HepG2 (cell line): ENCODE measurements around the gene LIMS2. TPM values are rescaled to one million over a fixed set of nuclear protein-coding genes. Genes with fewer than 3 reads are reported as not detected.
A peak's percentile ranks its signal among the peaks of the same experiment; 100 is the strongest.

ENCODE experiments used
- ATAC-seq: fragments of 200-7000 bp; cut with Tn5 transposase; 3 replicates; pipeline ENCODE4 v1.9.1; 2020; ENCODE audit warnings: mild to moderate bottlenecking, moderate library complexity
- BruUV-seq: library from RNA; stranded (reverse); fragments of 400-500 nt; replicated peaks from 2 replicates; lab custom pipeline; 2021; lab: Mats Ljungman, UMichigan
- CTCF ChIA-PET: fragments of 300-600 bp; formaldehyde crosslinking; extraction: SDS; loops from one replicate; lab custom pipeline; 2021; ENCODE audit warnings: low total read pairs, inconsistent platforms, low intra/inter-chr PET ratio; lab: Yijun Ruan, JAX
- POLR2A ChIA-PET: fragments of 350-600 bp; sonication (Branson Sonifier 250); formaldehyde crosslinking; loops from one replicate; lab custom pipeline; 2020; ENCODE audit warnings: antibody characterized with exemption, inconsistent platforms; lab: Yijun Ruan, JAX
- DNase-seq: peaks from one replicate; pipeline ENCODE4 v3.0.0-alpha.2; 2015; ENCODE audit warnings: low spot score
- FAIRE-seq: peaks from 3 replicates; lab custom pipeline; 2011; peaks lifted over from hg19 to GRCh38; lab: Jason Lieb, UNC
- H2AFZ ChIP-seq: one replicate; pipeline ENCODE4 v1.6.1; 2011; ENCODE audit warnings: low read length, inconsistent platforms
- H3K27ac ChIP-seq: fragments of 300-600 bp; 3 replicates; pipeline ENCODE4 v1.8.0; 2011; ENCODE audit warnings: mixed run types, mild to moderate bottlenecking, mixed read lengths, low read length, inconsistent platforms; ENCODE audit not compliant: insufficient read depth; ENCODE audit errors: extremely low read length
- H3K27me3 ChIP-seq, 2 experiments: fragments of 200-600 bp in 1 of 2; 2 replicates in 1 of 2; 3 replicates in 1 of 2; pipeline versions ENCODE4 v1.6.0 to v1.8.0; 2011; ENCODE audit warnings: low read length in 2 of 2, mild to moderate bottlenecking in 2 of 2, moderate library complexity in 2 of 2, inconsistent platforms in 1 of 2; ENCODE audit not compliant: insufficient read depth in 2 of 2, control insufficient read depth in 1 of 2
- H3K36me3 ChIP-seq, 2 experiments: fragments of 200-600 bp in 1 of 2; replicated peaks in 1 of 2; 2 replicates in 1 of 2; 3 replicates in 1 of 2; pipeline versions ENCODE4 v1.5.1 to v1.8.0; 2011; ENCODE audit warnings: low read length in 2 of 2, inconsistent platforms in 1 of 2; ENCODE audit not compliant: insufficient read depth in 2 of 2, control insufficient read depth in 1 of 2
- H3K4me1 ChIP-seq: 2 replicates; pipeline ENCODE4 v1.5.1; 2012; ENCODE audit warnings: low read length, inconsistent platforms; ENCODE audit not compliant: insufficient read depth
- H3K4me2 ChIP-seq: 2 replicates; pipeline ENCODE4 v1.6.0; 2011; ENCODE audit warnings: low read depth, low read length, inconsistent platforms
- H3K4me3 ChIP-seq, 3 experiments: fragments of 200-600 bp in 1 of 3; sonication (generic), shearing (Covaris generic) in 1 of 3; replicated peaks in 1 of 3; 2 replicates each; pipeline ENCODE4 v1.5.1; 2011 to 2016; ENCODE audit warnings: low read length in 3 of 3, inconsistent platforms in 2 of 3, low read depth in 2 of 3, mild to moderate bottlenecking in 2 of 3, control low read depth in 1 of 3, mixed read lengths in 1 of 3; ENCODE audit not compliant: insufficient read depth in 1 of 3
- H3K79me2 ChIP-seq: one replicate; pipeline ENCODE4 v1.6.1; 2011; ENCODE audit warnings: low read length, inconsistent platforms; ENCODE audit not compliant: insufficient read depth
- H3K9ac ChIP-seq: 2 replicates; pipeline ENCODE4 v1.6.0; 2011; ENCODE audit warnings: mild to moderate bottlenecking, low read depth, low read length, inconsistent platforms; ENCODE audit not compliant: insufficient read depth
- H3K9me3 ChIP-seq: 2 replicates; pipeline ENCODE4 v1.5.1; 2012; ENCODE audit warnings: mild to moderate bottlenecking, low read length
- H4K20me1 ChIP-seq: 2 replicates; pipeline ENCODE4 v1.6.0; 2011; ENCODE audit warnings: inconsistent platforms, mild to moderate bottlenecking, low read length, moderate library complexity; ENCODE audit not compliant: insufficient read depth
- CEBPB ChIP-seq: IDR thresholded peaks from 2 replicates; pipeline ENCODE4 v1.6.1; 2011; ENCODE audit warnings: low read depth, low read length, improper control_type of control experiment, borderline replicate concordance
- CEBPG ChIP-seq: IDR thresholded peaks from 2 replicates; pipeline ENCODE4 v1.6.1; 2016
- MTA1 ChIP-seq: sonication (generic); formaldehyde crosslinking; IDR thresholded peaks from 2 replicates; pipeline ENCODE4 v1.4.0; 2020; ENCODE audit warnings: missing genetic modification reagents, mild to moderate bottlenecking, borderline replicate concordance
- POLR2A ChIP-seq, 2 experiments: IDR thresholded peaks; 2 replicates each; pipeline ENCODE4 v1.6.1; 2011; ENCODE audit warnings: low read depth in 2 of 2, low read length in 2 of 2, mild to moderate bottlenecking in 1 of 2, moderate library complexity in 1 of 2; ENCODE audit not compliant: insufficient read depth in 1 of 2
- TSC22D2 ChIP-seq: sonication (generic); formaldehyde crosslinking; IDR thresholded peaks from 2 replicates; pipeline ENCODE4 v1.5.1; 2020; ENCODE audit warnings: missing genetic modification reagents, mild to moderate bottlenecking, borderline replicate concordance
- ZBTB21 ChIP-seq: sonication (generic); formaldehyde crosslinking; IDR thresholded peaks from 2 replicates; pipeline ENCODE4 v1.4.0; 2020; ENCODE audit warnings: missing genetic modification reagents
- WGBS: methylation state at CpG from one replicate; pipeline ENCODE4 v1.1.6; 2017; ENCODE audit warnings: low lambda C conversion rate; 5-methylcytosine and 5-hydroxymethylcytosine counted together
- in situ Hi-C: cut with HindIII; loops from 2 replicates; pipeline ENCODE4 v1.10.0; 2017; ENCODE audit warnings: low pct_unique_long_range_greater_than_20kb; ENCODE audit not compliant: extremely low pct_ligation_motif_present
- intact Hi-C: fragments of 100-400 bp; cut with micrococcal nuclease; formaldehyde crosslinking; loops from one replicate; pipeline ENCODE4 v1.10.0; 2022; ENCODE audit not compliant: unreplicated experiment
- polyA plus RNA-seq, 8 experiments: library from polyadenylated mRNA; depleted of rRNA in 3 of 8; stranded (reverse) in 7 of 8; unstranded in 1 of 8; fragments of >200 nt; fragmentation: Illumina TruSeq in 4 of 8; extraction: Trizol in 4 of 8; gene quantifications; 2 replicates each; pipeline versions ENCODE4 v1.2.1 to v1.2.3, GENCODE V29; 2011 to 2016; ENCODE audit warnings: low read depth in 4 of 8, missing spikeins in 1 of 8, mixed read lengths in 1 of 8; ENCODE audit not compliant: insufficient read depth in 1 of 8
- total RNA-seq, 5 experiments: library from RNA; depleted of rRNA; stranded (reverse); fragments of >200 nt; fragmentation: Illumina TruSeq; extraction: Trizol; gene quantifications; 2 replicates each; pipeline ENCODE4 v1.2.3, GENCODE V29; 2016; ENCODE audit warnings: low read depth in 1 of 5
- TF ChIP-seq, protein P1 (sequence below): sonication (generic); formaldehyde crosslinking; IDR thresholded peaks from 2 replicates; pipeline ENCODE4 v1.5.1; 2020; ENCODE audit warnings: missing genetic modification reagents, mild to moderate bottlenecking, borderline replicate concordance
- TF ChIP-seq, protein P2 (sequence below), 2 experiments: fragments of 450-650 bp in 1 of 2; sonication (generic) in 1 of 2; formaldehyde crosslinking; IDR thresholded peaks; 2 replicates each; pipeline versions ENCODE4 v1.5.0 to v1.8.0; 2020 to 2022; ENCODE audit warnings: mild to moderate bottlenecking in 1 of 2, missing genetic modification reagents in 1 of 2
- TF ChIP-seq, protein P3 (sequence below): sonication (generic); formaldehyde crosslinking; IDR thresholded peaks from 2 replicates; pipeline ENCODE4 v1.4.0; 2020; ENCODE audit warnings: missing genetic modification reagents, borderline replicate concordance

LIMS2 gene
- total and polyA plus RNA-seq, 2 of the 13 experiments (the other 11 are each of a cell fraction or from before 2014, with no cell fraction given) = 1.0 to 1.9 TPM

DNA sequence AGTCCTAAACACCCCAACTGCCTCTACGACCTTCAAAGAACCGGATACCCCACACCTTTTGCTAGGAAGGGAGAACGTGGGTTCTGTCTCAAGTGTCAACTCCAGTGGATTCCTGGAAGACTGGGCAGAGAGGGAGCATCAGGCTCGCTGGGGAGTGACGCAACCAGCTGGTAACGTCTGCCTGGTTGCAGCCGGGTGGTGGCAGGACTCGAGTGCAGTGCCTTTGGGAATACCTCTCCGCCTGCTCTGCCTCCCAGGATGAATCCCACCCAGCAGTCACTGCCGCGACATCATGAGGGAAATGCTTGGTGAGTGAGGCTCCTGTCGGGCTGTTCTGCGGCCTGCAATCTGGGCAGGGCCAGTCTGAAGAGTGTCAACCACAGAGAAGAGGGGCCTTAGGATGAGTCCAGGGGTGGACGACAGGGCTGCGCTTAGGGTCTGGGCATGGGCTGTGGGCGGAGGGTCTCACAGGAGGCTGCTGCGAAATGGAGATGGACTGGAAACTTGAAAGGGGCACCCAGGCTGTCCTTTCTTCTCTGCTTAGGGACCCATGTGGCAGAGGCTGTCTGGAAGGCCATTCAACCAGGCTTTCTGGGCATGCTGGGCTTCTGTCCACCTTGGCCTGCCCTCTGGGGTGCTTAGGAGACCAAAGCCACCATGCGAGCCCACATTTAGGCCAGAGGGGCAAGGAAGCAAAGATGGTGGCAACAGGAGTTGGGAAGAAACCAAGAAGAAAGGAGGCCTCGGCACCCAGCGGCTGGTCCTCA lies 16.5 kb downstream of the LIMS2 start:
- H3K9ac ChIP-seq = no peak overlapping the region
- no peak overlapping the region for H3K27ac ChIP-seq
- H3K79me2 ChIP-seq = no peaks in the 10 kb centered on the region
- peak; percentile 36; the same call in 1 of the 2 replicates for TF ChIP-seq CEBPG (CRISPR knock-in tag)
- TF ChIP-seq CEBPB = peak; percentile 90
- TF ChIP-seq MTA1 (CRISPR knock-in tag) = 0 out of 2 replicates have a peak, but pooled peaks have one; percentile 22
- TF ChIP-seq, protein P1, sequence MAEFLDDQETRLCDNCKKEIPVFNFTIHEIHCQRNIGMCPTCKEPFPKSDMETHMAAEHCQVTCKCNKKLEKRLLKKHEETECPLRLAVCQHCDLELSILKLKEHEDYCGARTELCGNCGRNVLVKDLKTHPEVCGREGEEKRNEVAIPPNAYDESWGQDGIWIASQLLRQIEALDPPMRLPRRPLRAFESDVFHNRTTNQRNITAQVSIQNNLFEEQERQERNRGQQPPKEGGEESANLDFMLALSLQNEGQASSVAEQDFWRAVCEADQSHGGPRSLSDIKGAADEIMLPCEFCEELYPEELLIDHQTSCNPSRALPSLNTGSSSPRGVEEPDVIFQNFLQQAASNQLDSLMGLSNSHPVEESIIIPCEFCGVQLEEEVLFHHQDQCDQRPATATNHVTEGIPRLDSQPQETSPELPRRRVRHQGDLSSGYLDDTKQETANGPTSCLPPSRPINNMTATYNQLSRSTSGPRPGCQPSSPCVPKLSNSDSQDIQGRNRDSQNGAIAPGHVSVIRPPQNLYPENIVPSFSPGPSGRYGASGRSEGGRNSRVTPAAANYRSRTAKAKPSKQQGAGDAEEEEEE (CRISPR knock-in tag) = no peak
- TF ChIP-seq TSC22D2 = no peak
- TF ChIP-seq, protein P2, sequence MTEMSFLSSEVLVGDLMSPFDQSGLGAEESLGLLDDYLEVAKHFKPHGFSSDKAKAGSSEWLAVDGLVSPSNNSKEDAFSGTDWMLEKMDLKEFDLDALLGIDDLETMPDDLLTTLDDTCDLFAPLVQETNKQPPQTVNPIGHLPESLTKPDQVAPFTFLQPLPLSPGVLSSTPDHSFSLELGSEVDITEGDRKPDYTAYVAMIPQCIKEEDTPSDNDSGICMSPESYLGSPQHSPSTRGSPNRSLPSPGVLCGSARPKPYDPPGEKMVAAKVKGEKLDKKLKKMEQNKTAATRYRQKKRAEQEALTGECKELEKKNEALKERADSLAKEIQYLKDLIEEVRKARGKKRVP (CRISPR knock-in tag; IDR thresholded peaks at IDR 0.05) = peak in 1 of 2 experiments; percentile 70; a peak in 2 of 4 replicates
- TF ChIP-seq, protein P3, sequence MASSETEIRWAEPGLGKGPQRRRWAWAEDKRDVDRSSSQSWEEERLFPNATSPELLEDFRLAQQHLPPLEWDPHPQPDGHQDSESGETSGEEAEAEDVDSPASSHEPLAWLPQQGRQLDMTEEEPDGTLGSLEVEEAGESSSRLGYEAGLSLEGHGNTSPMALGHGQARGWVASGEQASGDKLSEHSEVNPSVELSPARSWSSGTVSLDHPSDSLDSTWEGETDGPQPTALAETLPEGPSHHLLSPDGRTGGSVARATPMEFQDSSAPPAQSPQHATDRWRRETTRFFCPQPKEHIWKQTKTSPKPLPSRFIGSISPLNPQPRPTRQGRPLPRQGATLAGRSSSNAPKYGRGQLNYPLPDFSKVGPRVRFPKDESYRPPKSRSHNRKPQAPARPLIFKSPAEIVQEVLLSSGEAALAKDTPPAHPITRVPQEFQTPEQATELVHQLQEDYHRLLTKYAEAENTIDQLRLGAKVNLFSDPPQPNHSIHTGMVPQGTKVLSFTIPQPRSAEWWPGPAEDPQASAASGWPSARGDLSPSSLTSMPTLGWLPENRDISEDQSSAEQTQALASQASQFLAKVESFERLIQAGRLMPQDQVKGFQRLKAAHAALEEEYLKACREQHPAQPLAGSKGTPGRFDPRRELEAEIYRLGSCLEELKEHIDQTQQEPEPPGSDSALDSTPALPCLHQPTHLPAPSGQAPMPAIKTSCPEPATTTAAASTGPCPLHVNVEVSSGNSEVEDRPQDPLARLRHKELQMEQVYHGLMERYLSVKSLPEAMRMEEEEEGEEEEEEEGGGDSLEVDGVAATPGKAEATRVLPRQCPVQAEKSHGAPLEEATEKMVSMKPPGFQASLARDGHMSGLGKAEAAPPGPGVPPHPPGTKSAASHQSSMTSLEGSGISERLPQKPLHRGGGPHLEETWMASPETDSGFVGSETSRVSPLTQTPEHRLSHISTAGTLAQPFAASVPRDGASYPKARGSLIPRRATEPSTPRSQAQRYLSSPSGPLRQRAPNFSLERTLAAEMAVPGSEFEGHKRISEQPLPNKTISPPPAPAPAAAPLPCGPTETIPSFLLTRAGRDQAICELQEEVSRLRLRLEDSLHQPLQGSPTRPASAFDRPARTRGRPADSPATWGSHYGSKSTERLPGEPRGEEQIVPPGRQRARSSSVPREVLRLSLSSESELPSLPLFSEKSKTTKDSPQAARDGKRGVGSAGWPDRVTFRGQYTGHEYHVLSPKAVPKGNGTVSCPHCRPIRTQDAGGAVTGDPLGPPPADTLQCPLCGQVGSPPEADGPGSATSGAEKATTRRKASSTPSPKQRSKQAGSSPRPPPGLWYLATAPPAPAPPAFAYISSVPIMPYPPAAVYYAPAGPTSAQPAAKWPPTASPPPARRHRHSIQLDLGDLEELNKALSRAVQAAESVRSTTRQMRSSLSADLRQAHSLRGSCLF (CRISPR knock-in tag) = no peak
- TF ChIP-seq ZBTB21 (CRISPR knock-in tag) = no peak
- no peak for TF ChIP-seq POLR2A (IDR thresholded peaks at IDR 0.05; ENCODE audit: insufficient read depth in 1 of 2, low read depth in 2 of 2, low read length in 2 of 2)
- no peaks in the 10 kb centered on the region for H4K20me1 ChIP-seq
- H3K27me3 ChIP-seq = peaks cover 4 to 65% of the 10 kb centered on the region in 2 experiments
- FAIRE-seq = no peak
- intact Hi-C loops (no loop called here), in situ Hi-C loops (no loop called here)
- peaks cover 14% of the 10 kb centered on the region for H3K4me1 ChIP-seq
- no peaks in the 10 kb centered on the region for H3K36me3 ChIP-seq
- no TSS peak for BruUV-seq
- 52% methylated on average over 18 of the region's 20 CpGs for WGBS
- H3K4me2 ChIP-seq = no peak overlapping the region
- no peak overlapping the region for H3K4me3 ChIP-seq
- H2AFZ ChIP-seq = no peak overlapping the region
- ChIA-PET POLR2A (no interaction called here), CTCF (no interaction called here)
- no peaks in the 10 kb centered on the region for H3K9me3 ChIP-seq
- no peak for ATAC-seq
- no peak for DNase-seq
